Tibial nerve (tissue), 4 donors: ENCODE results near the gene CRISPLD2. TPM values are rescaled to one million over a fixed set of nuclear protein-coding genes. Genes with fewer than 3 reads are reported as not detected.
A peak's percentile ranks its signal among the peaks of the same experiment; 100 is the strongest.

Experiments
- DNase-seq, 2 donors: peaks; one replicate each; pipeline ENCODE4 v3.0.0-alpha.2; 2019; ENCODE audit warnings: low spot score in 2 of 2
- H3K27ac ChIP-seq, 4 donors: fragments of 200-600 bp; sonication (generic) in 3 of 4; one replicate each; pipeline ENCODE4 v1.5.1; 2017 to 2019; ENCODE audit warnings: mild to moderate bottlenecking in 1 of 4
- H3K27me3 ChIP-seq, 2 donors: fragments of 200-600 bp; sonication (generic) in 1 of 2; one replicate each; pipeline versions ENCODE4 v1.5.1 to v1.6.0; 2017 to 2019
- H3K36me3 ChIP-seq, 3 donors: fragments of 200-600 bp; sonication (generic); one replicate each; pipeline ENCODE4 v1.5.1; 2018 to 2019
- H3K4me1 ChIP-seq, 4 donors: fragments of 200-600 bp; sonication (generic) in 3 of 4; one replicate each; pipeline ENCODE4 v1.5.1; 2017 to 2019
- H3K4me3 ChIP-seq, 4 donors: fragments of 200-600 bp; sonication (generic) in 3 of 4; one replicate each; pipeline ENCODE4 v1.5.1; 2017 to 2019; ENCODE audit warnings: mild to moderate bottlenecking in 1 of 4, moderate library complexity in 1 of 4
- H3K9me3 ChIP-seq, 4 donors: fragments of 200-600 bp; sonication (generic) in 3 of 4; one replicate each; pipeline ENCODE4 v1.5.1; 2017 to 2019
- EP300 ChIP-seq, 2 donors: sonication (generic); formaldehyde crosslinking; IDR thresholded peaks; one replicate each; pipeline ENCODE4 v1.6.1; 2017; ENCODE audit warnings: antibody characterized with exemption in 2 of 2, mild to moderate bottlenecking in 1 of 2
- POLR2A ChIP-seq, 2 donors: fragments of 450-650 bp; IDR thresholded peaks; one replicate each; pipeline ENCODE4 v1.6.1; 2017; ENCODE audit warnings: antibody characterized with exemption in 2 of 2, mild to moderate bottlenecking in 2 of 2, moderate library complexity in 2 of 2
- WGBS, 2 donors: methylation state at CpG; one replicate each; pipeline ENCODE4 v1.1.5; 2018; 5-methylcytosine and 5-hydroxymethylcytosine counted together
- total RNA-seq, 4 donors: library from RNA; depleted of rRNA; stranded (reverse); fragments of >200 nt; gene quantifications; one replicate each; pipeline ENCODE4 v1.1.0, GENCODE V29; 2016
- TF ChIP-seq, protein P1 (sequence below), 5 experiments: fragments of 200-600 bp in 3 of 5; fragments of 450-650 bp in 2 of 5; sonication (generic) in 3 of 5; IDR thresholded peaks; one replicate each; pipeline ENCODE4 v1.5.1; 2016 to 2019; ENCODE audit warnings: antibody characterized with exemption in 5 of 5, mild to moderate bottlenecking in 3 of 5, moderate library complexity in 2 of 5

Gene CRISPLD2
- total RNA-seq, 4 donors from 2014 or later: 136 to 232 (median 207) TPM

DNA sequence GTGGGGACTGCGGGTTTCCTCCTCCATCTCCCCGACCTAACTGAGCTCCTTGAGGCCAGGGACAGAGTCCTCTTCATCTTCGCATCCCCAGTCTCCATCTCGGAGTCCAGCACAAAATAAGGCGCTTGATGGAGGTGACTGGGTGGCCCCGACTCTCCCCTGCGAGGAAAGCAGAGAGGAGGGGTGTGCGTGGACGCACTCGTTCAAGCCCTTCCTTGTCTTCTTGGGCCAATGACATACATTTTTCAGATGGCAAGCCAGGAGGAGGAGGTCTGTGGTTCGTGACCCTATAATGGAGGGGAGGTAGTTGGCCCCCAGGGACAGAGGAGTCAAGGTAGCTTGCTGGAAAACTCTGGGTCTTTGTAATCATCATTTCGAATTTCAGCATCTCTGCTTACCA lies 17.2 kb downstream of the CRISPLD2 start:
- Histone ChIP-seq H3K27me3 (no peaks in the 10 kb centered on the region), H3K27ac (peak overlapping the region; percentile 66 to 92 (median 83)), H3K36me3 (peaks cover 0 to 25% (median 0%) of the 10 kb centered on the region in 3 donors), H3K4me1 (peaks cover 0 to 68% (median 17%) of the 10 kb centered on the region in 4 donors), H3K4me3 (no peak overlapping the region), H3K9me3 (no peaks in the 10 kb centered on the region)
- whole genome bisulfite sequencing, 2 donors: 86 to 94% methylated on average over 12 of the region's 12 CpGs
- TF ChIP-seq POLR2A (IDR thresholded peaks at IDR 0.05) (no peak), EP300 (IDR thresholded peaks at IDR 0.05) (no peak)
- TF ChIP-seq, protein P1, sequence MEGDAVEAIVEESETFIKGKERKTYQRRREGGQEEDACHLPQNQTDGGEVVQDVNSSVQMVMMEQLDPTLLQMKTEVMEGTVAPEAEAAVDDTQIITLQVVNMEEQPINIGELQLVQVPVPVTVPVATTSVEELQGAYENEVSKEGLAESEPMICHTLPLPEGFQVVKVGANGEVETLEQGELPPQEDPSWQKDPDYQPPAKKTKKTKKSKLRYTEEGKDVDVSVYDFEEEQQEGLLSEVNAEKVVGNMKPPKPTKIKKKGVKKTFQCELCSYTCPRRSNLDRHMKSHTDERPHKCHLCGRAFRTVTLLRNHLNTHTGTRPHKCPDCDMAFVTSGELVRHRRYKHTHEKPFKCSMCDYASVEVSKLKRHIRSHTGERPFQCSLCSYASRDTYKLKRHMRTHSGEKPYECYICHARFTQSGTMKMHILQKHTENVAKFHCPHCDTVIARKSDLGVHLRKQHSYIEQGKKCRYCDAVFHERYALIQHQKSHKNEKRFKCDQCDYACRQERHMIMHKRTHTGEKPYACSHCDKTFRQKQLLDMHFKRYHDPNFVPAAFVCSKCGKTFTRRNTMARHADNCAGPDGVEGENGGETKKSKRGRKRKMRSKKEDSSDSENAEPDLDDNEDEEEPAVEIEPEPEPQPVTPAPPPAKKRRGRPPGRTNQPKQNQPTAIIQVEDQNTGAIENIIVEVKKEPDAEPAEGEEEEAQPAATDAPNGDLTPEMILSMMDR (IDR thresholded peaks at IDR 0.05): no peak
- DNase-seq: no peak

DNA sequence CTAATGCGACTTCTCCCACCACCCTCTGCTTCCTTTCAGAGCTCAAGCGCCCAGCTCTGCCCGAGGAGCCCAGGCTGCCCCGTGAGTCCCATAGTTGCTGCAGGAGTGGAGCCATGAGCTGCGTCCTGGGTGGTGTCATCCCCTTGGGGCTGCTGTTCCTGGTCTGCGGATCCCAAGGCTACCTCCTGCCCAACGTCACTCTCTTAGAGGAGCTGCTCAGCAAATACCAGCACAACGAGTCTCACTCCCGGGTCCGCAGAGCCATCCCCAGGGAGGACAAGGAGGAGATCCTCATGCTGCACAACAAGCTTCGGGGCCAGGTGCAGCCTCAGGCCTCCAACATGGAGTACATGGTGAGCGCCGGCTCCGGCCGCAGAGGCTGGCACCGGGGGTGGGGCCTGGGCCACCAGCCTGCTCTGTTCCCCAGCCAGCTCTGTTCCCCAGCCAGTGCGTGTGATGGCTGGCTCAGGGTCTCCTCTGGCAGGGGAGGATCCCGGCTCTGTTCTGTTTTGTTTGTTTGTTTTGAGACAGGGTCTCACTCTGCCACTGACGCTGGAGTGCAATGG lies 18.7 kb downstream of the CRISPLD2 start:
- no peak overlapping the region for H3K4me3 ChIP-seq
- peak overlapping the region in 2 of 4 donors; percentile 11 to 92 for H3K27ac ChIP-seq
- WGBS, 2 donors: 82 to 84% methylated on average over 14 to 18 of the region's 19 CpGs
- peaks cover 0 to 25% (median 0%) of the 10 kb centered on the region in 3 donors for H3K36me3 ChIP-seq
- TF ChIP-seq, protein P1 (IDR thresholded peaks at IDR 0.05): no peak
- no peak for TF ChIP-seq POLR2A (IDR thresholded peaks at IDR 0.05)
- TF ChIP-seq EP300 (IDR thresholded peaks at IDR 0.05): no peak
- H3K4me1 ChIP-seq: peaks cover 0 to 71% (median 16%) of the 10 kb centered on the region in 4 donors
- H3K27me3 ChIP-seq: no peaks in the 10 kb centered on the region
- no peak for DNase-seq
- H3K9me3 ChIP-seq: no peaks in the 10 kb centered on the region

DNA sequence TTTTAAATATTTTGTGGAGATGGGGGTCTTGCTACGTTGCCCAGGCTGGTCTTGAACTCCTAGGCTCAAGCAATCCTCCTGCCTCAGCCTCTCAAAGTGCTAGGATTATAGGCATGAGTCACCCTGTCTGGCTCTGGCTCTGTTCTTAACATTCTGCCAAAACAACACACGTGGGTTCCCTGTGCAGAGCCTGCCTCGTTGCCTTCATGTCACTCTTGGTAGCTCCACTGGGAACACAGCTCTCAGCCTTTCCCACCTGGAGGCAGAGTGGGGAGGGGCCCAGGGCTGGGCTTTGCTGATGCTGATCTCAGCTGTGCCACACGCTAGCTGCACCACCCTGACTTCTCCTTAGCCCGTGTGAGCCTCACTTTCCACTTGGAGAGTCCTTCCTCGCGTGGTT lies 19.3 kb downstream of the CRISPLD2 start:
- no peak overlapping the region for H3K4me3 ChIP-seq
- no peaks in the 10 kb centered on the region for H3K9me3 ChIP-seq
- no peak for DNase-seq
- H3K27me3 ChIP-seq: no peaks in the 10 kb centered on the region
- peak overlapping the region in 2 of 4 donors; percentile 11 to 92 for H3K27ac ChIP-seq
- peaks cover 0 to 71% (median 16%) of the 10 kb centered on the region in 4 donors for H3K4me1 ChIP-seq
- TF ChIP-seq, protein P1 (IDR thresholded peaks at IDR 0.05): no peak
- peak in 1 of 2 donors; percentile 19 for TF ChIP-seq EP300 (IDR thresholded peaks at IDR 0.05)
- H3K36me3 ChIP-seq: peaks cover 0 to 25% (median 0%) of the 10 kb centered on the region in 3 donors
- 61 to 70% methylated on average over 7 of the region's 7 CpGs for WGBS, 2 donors

DNA sequence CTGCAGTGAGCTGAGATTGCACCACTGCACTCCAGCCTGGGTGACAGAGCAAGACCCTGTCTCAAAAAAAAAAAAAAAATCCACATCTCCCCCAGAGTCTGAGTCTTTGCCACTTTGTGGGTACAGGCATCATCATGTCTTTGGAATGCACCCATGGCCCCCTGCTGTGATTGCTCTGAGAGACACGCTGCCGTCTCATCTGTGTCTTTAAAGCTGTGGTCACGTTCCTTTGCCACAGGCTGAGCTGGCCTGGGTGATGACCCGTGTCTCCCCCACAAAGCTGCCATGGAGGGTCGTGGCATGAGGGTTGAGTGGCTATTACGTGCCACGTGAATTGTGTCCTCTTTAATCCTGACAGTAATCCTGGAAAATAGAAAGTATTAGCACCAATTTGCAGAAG lies 20.2 kb downstream of the CRISPLD2 start:
- TF ChIP-seq, protein P1 (IDR thresholded peaks at IDR 0.05): no peak
- TF ChIP-seq EP300 (IDR thresholded peaks at IDR 0.05): no peak
- no peak for TF ChIP-seq POLR2A (IDR thresholded peaks at IDR 0.05)
- Histone ChIP-seq H3K9me3 (no peaks in the 10 kb centered on the region), H3K27ac (peak overlapping the region in 1 of 4 donors; percentile 92), H3K27me3 (no peaks in the 10 kb centered on the region), H3K36me3 (peaks cover 0 to 25% (median 0%) of the 10 kb centered on the region in 3 donors), H3K4me3 (no peak overlapping the region), H3K4me1 (peaks cover 0 to 71% (median 14%) of the 10 kb centered on the region in 4 donors)
- no peak for DNase-seq
- 69 to 79% methylated on average over 7 of the region's 7 CpGs for WGBS, 2 donors
